ENCODE data around the gene SERINC5. TPM values are rescaled to one million over a fixed set of nuclear protein-coding genes. Genes with fewer than 3 reads are reported as not detected.
"Not testable (repeated sequence)": the region's sequence is repeated elsewhere in the genome, so short reads cannot be mapped to it uniquely, and the experiment has no call there.

The SERINC5 gene
- total RNA-seq, 5 donors from 2014 or later (not counting 1 experiment from before 2014, with no cell fraction given): 109 to 170 (median 112) TPM

DNA sequence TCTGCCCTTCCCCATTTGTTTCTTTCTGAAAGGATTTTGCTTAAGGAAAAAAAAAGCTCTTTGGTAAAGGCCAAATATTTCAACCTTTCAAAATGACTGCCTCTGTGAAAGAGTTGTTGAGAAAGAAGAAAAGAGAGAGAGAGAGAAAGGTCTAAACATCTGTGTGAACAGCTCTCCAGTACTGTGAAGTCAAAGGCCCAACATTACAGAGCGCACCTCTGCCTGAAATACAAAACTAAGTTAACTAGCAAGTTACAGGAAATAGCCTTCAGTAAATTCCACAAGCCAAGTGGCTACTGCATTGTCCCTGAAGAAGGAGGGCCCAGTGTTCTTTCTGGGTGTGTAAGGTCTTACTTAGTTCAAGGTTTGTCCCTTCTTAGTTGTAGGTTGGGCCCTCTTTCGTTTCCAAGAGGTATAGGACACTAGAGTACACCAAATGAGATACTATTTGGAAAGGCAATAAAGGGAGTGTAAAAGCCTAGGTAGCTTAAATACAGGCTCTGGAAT lies 116.3 kb downstream of the SERINC5 start:
- Mint-ChIP-seq H3K4me1 (peaks cover 91 to 98% (median 94%) of the 10 kb centered on the region in 3 donors), H3K27me3 (no peaks in the 10 kb centered on the region), H3K36me3 (peaks cover 42% of the 10 kb centered on the region), H3K9me3 (no peaks in the 10 kb centered on the region), H3K27ac (peak overlapping the region; percentile 94 to 96), H3K4me3 (peak overlapping the region in 2 of 3 donors; percentile 17 to 43)
- ChIA-PET CTCF (interaction anchor here (0.6 to 1.2 kb wide), 9 partner anchors 13 to 511 kb away, joined by 3 to 9 read pairs (median 4); no protein-coding TSS in a partner anchor), POLR2A (interaction anchor here (0.6 to 1.1 kb wide), 5 partner anchors 14 to 150 kb away, joined by 3 to 6 read pairs (median 3); no protein-coding TSS in a partner anchor)
- no peaks in the 10 kb centered on the region for H3K27me3 ChIP-seq (replicated peaks in 1 of 2; ENCODE audit: control insufficient read depth in 2 of 2, extremely low read depth in 1 of 2, insufficient read depth in 2 of 2, low read length in 1 of 2)
- peaks cover 46 to 75% of the 10 kb centered on the region in 2 experiments for H3K4me1 ChIP-seq (ENCODE audit: control insufficient read depth in 1 of 2, extremely low read depth in 1 of 2, insufficient read depth in 2 of 2, low read length in 2 of 2)
- peak overlapping the region; percentile 61 for H3K27ac ChIP-seq (ENCODE audit: low read length)
- H3K9me3 ChIP-seq: no peaks in the 10 kb centered on the region
- DNase-seq (no peak), ATAC-seq (replicated peaks in 1 of 4) (peak in 1 of 4 experiments; percentile 12)
- WGBS (ENCODE audit: insufficient coverage): 40% methylated on average over 1 of the region's 2 CpGs
- no peak overlapping the region for H3K4me3 ChIP-seq (ENCODE audit: control insufficient read depth in 1 of 2, extremely low read depth in 1 of 2, low read length in 1 of 2)
- H3K36me3 ChIP-seq (ENCODE audit: control insufficient read depth in 2 of 2, extremely low read depth in 1 of 2, insufficient read depth in 1 of 2, low read length in 1 of 2): peaks cover 0 to 27% of the 10 kb centered on the region in 2 donors

DNA sequence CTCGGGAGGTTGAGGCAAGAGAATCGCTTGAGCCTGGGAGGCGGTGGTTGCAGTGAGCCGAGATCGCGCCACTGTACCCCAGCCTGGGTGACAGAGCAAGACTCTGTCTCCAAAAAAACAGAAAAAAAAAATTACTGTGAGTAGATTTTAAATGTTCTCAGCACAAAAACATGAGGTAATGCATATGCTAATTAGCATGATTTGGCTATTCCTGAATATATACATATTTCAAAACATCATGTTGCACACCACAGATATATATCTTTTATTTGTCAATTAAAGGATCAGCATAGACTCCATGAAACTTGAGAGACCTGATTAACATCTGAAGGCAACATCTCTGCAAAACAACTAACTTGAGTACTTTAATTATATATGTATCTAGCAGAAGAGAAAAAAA lies 117.4 kb downstream of the SERINC5 start:
- 100% methylated on average over 2 of the region's 6 CpGs for WGBS (ENCODE audit: insufficient coverage)
- no peak overlapping the region for H3K4me3 ChIP-seq (ENCODE audit: control insufficient read depth in 1 of 2, extremely low read depth in 1 of 2, low read length in 1 of 2)
- H3K36me3 Mint-ChIP-seq: peaks cover 35% of the 10 kb centered on the region
- H3K27ac ChIP-seq (ENCODE audit: low read length): peak overlapping the region; percentile 61
- no peaks in the 10 kb centered on the region for H3K9me3 ChIP-seq
- ATAC-seq (replicated peaks in 1 of 4): no peak
- CTCF ChIA-PET: no interaction called here
- peaks cover 91 to 98% (median 94%) of the 10 kb centered on the region in 3 donors for H3K4me1 Mint-ChIP-seq
- peak overlapping the region; percentile 95 to 97 for H3K27ac Mint-ChIP-seq
- no peaks in the 10 kb centered on the region for H3K9me3 Mint-ChIP-seq
- peaks cover 56 to 80% of the 10 kb centered on the region in 2 experiments for H3K4me1 ChIP-seq (ENCODE audit: control insufficient read depth in 1 of 2, extremely low read depth in 1 of 2, insufficient read depth in 2 of 2, low read length in 2 of 2)
- H3K36me3 ChIP-seq (ENCODE audit: control insufficient read depth in 2 of 2, extremely low read depth in 1 of 2, insufficient read depth in 1 of 2, low read length in 1 of 2): peaks cover 0 to 18% of the 10 kb centered on the region in 2 donors
- no peaks in the 10 kb centered on the region for H3K27me3 ChIP-seq (replicated peaks in 1 of 2; ENCODE audit: control insufficient read depth in 2 of 2, extremely low read depth in 1 of 2, insufficient read depth in 2 of 2, low read length in 1 of 2)
- no peak overlapping the region for H3K4me3 Mint-ChIP-seq
- POLR2A ChIA-PET: interaction anchor here in 1 of 2 donors (0.6 kb wide), 1 partner anchor 79 kb away, joined by 3 read pairs; no protein-coding TSS in a partner anchor
- H3K27me3 Mint-ChIP-seq: no peaks in the 10 kb centered on the region
- DNase-seq: no peak

DNA sequence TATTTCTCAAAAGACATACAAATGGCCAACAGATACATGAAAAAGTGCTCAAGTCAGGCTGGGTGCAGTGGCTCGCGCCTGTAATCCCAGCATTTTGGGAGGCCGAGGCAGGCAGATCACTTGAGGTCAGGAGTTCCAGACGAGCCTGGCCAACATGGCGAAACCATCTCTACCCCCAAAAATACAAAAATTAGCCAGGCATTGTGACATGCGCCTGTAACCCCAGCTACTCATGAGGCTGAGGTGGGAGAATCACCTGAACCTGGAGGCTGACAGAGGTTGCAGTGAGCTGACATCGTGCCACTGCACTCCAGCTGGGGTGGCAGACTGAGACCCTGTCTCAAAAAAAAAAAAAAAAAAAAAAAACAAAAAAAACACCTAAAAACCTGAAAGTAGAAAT lies 119.0 kb downstream of the SERINC5 start:
- peaks cover 29% of the 10 kb centered on the region for H3K36me3 Mint-ChIP-seq
- H3K4me1 Mint-ChIP-seq: peaks cover 93 to 98% (median 94%) of the 10 kb centered on the region in 3 donors
- Histone ChIP-seq H3K4me1 (ENCODE audit: control insufficient read depth in 1 of 2, extremely low read depth in 1 of 2, insufficient read depth in 2 of 2, low read length in 2 of 2) (peaks cover 68 to 80% of the 10 kb centered on the region in 2 experiments), H3K4me3 (ENCODE audit: control insufficient read depth in 1 of 2, extremely low read depth in 1 of 2, low read length in 1 of 2) (peak overlapping the region; percentile 24 to 42), H3K27ac (ENCODE audit: low read length) (peak overlapping the region; percentile 82)
- ChIA-PET CTCF (interaction anchor here (0.6 to 2.4 kb wide), 8 partner anchors 11 to 171 kb away, joined by 3 to 12 read pairs (median 6); no protein-coding TSS in a partner anchor), POLR2A (interaction anchor here (0.6 to 1.1 kb wide), 4 partner anchors 16 to 120 kb away, joined by 4 to 5 read pairs (median 4); no protein-coding TSS in a partner anchor)
- WGBS (ENCODE audit: insufficient coverage): 28% methylated on average over 3 of the region's 7 CpGs
- peak in 2 of 4 experiments; percentile 25 to 38 for ATAC-seq (replicated peaks in 1 of 4)
- H3K9me3 Mint-ChIP-seq; H3K27me3 ChIP-seq (replicated peaks in 1 of 2; ENCODE audit: control insufficient read depth in 2 of 2, extremely low read depth in 1 of 2, insufficient read depth in 2 of 2, low read length in 1 of 2); H3K27me3 Mint-ChIP-seq; H3K9me3 ChIP-seq; H3K36me3 ChIP-seq (ENCODE audit: control insufficient read depth in 2 of 2, extremely low read depth in 1 of 2, insufficient read depth in 1 of 2, low read length in 1 of 2): not testable (repeated sequence)
- H3K27ac Mint-ChIP-seq: peak overlapping the region; percentile 95 to 97
- peak in 4 of 35 experiments; percentile 20 to 35 (median 25) for DNase-seq
- H3K4me3 Mint-ChIP-seq: peak overlapping the region; percentile 64 to 66 (median 65)

DNA sequence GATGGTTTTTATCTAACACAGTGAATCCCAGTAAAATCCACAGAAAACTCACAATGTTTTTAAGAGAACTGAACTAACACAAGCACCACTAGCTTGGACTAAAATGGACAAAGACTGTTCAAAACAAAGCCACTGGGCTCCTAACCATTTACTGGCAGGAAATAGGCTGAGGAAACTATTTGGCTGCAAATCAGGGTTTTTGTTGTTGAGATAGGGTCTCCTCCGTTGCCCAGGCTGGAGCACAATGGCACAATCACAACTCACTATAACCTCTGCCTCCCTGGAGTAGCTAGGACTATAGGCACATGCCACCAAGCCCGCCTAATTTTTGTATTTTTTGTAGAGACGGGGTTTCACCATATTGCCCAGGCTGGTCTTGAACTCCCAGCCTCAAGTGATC lies 121.0 kb downstream of the SERINC5 start:
- no peak for DNase-seq

DNA sequence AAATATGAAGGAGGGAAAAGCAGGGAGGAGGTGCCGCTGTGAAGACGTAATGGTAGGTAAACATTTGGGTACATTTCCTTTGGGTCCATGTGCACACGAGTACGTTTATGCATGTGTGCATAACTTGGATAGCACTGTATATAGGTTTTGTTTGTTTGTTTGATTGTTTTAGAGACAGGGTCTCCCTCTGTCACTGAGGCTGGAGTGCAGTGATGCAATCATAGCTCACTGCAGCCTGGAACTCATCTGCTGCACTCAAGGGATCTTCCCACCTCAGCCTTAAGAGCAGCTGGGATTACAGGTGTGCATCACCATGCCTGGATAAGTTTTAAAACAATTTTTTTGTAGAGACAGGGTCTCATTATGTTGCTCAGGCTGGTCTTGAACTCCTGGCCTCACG lies 126.7 kb downstream of the SERINC5 start:
- peaks cover 37 to 47% of the 10 kb centered on the region in 2 experiments for H3K4me1 ChIP-seq (ENCODE audit: control insufficient read depth in 1 of 2, extremely low read depth in 1 of 2, insufficient read depth in 2 of 2, low read length in 2 of 2)
- H3K27ac Mint-ChIP-seq: peak overlapping the region; percentile 74 to 79
- H3K9me3 Mint-ChIP-seq: peaks cover 5 to 14% (median 12%) of the 10 kb centered on the region in 3 donors
- no peaks in the 10 kb centered on the region for H3K27me3 Mint-ChIP-seq
- no peak for ATAC-seq (replicated peaks in 1 of 4)
- peaks cover 71 to 79% (median 78%) of the 10 kb centered on the region in 3 donors for H3K4me1 Mint-ChIP-seq
- no peaks in the 10 kb centered on the region for H3K9me3 ChIP-seq
- no peak overlapping the region for H3K27ac ChIP-seq (ENCODE audit: low read length)
- no peaks in the 10 kb centered on the region for H3K27me3 ChIP-seq (replicated peaks in 1 of 2; ENCODE audit: control insufficient read depth in 2 of 2, extremely low read depth in 1 of 2, insufficient read depth in 2 of 2, low read length in 1 of 2)
- no peak overlapping the region for H3K4me3 Mint-ChIP-seq
- DNase-seq: no peak
- H3K36me3 Mint-ChIP-seq: peaks cover 44% of the 10 kb centered on the region
- peaks cover 0 to 2% of the 10 kb centered on the region in 2 donors for H3K36me3 ChIP-seq (ENCODE audit: control insufficient read depth in 2 of 2, extremely low read depth in 1 of 2, insufficient read depth in 1 of 2, low read length in 1 of 2)
- WGBS (ENCODE audit: insufficient coverage): 100% methylated on average over 4 of the region's 5 CpGs
- H3K4me3 ChIP-seq (ENCODE audit: control insufficient read depth in 1 of 2, extremely low read depth in 1 of 2, low read length in 1 of 2): no peak overlapping the region
- CTCF ChIA-PET: interaction anchor here in 1 of 2 donors (1.0 kb wide), 1 partner anchor 541 kb away, joined by 4 read pairs; no protein-coding TSS in a partner anchor
- POLR2A ChIA-PET: interaction anchor here in 1 of 2 donors (0.6 kb wide), 1 partner anchor 127 kb away, joined by 11 read pairs; no protein-coding TSS in a partner anchor

More for the DNA sequence above, 121.0 kb downstream of the SERINC5 start:
- no peaks in the 10 kb centered on the region for H3K9me3 ChIP-seq
- Mint-ChIP-seq H3K36me3 (peaks cover 36% of the 10 kb centered on the region), H3K4me1 (peaks cover 82 to 94% (median 90%) of the 10 kb centered on the region in 3 donors), H3K4me3 (peak overlapping the region in 2 of 3 donors; percentile 17 to 65), H3K9me3 (peaks cover 5 to 12% (median 8%) of the 10 kb centered on the region in 3 donors), H3K27ac (peak overlapping the region; percentile 95 to 97), H3K27me3 (no peaks in the 10 kb centered on the region)
- no peak for ATAC-seq (replicated peaks in 1 of 4)
- ChIA-PET POLR2A (no interaction called here), CTCF (interaction anchor here (0.6 to 2.4 kb wide), 3 partner anchors 9 to 70 kb away, joined by 4 to 8 read pairs (median 7); no protein-coding TSS in a partner anchor)
- H3K27me3 ChIP-seq (replicated peaks in 1 of 2; ENCODE audit: control insufficient read depth in 2 of 2, extremely low read depth in 1 of 2, insufficient read depth in 2 of 2, low read length in 1 of 2): no peaks in the 10 kb centered on the region
- H3K4me3 ChIP-seq (ENCODE audit: control insufficient read depth in 1 of 2, extremely low read depth in 1 of 2, low read length in 1 of 2): no peak overlapping the region
- 71% methylated on average over 1 of the region's 3 CpGs for WGBS (ENCODE audit: insufficient coverage)
- peaks cover 56 to 74% of the 10 kb centered on the region in 2 experiments for H3K4me1 ChIP-seq (ENCODE audit: control insufficient read depth in 1 of 2, extremely low read depth in 1 of 2, insufficient read depth in 2 of 2, low read length in 2 of 2)
- H3K36me3 ChIP-seq (ENCODE audit: control insufficient read depth in 2 of 2, extremely low read depth in 1 of 2, insufficient read depth in 1 of 2, low read length in 1 of 2): peaks cover 0 to 3% of the 10 kb centered on the region in 2 donors
- H3K27ac ChIP-seq (ENCODE audit: low read length): peak overlapping the region; percentile 82

DNA sequence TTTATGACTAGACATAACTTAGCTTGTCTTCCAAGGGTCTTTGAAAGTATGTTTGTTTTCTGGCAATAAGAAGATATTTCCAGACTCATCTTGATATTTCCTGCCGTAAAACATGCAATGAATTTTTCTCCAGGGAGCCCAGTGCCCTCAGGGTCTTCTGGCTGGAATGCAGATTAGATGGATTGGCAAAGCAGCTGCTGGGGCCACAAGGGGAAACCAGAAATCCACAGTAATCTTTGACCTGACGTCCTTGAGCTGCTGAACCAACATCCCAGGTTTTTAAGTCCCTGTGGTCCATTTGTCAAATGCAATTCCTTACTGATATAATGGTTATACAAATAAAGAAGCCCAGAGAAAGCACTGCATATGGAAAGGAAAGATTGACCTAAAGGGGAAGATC lies 127.7 kb downstream of the SERINC5 start:
- no peak overlapping the region for H3K4me3 Mint-ChIP-seq
- ATAC-seq (replicated peaks in 1 of 4) (no peak), DNase-seq (no peak)
- no CpG with 5 or more reads among the region's 2 CpGs for WGBS (ENCODE audit: insufficient coverage)
- H3K9me3 ChIP-seq: no peaks in the 10 kb centered on the region
- peak overlapping the region; percentile 74 to 79 for H3K27ac Mint-ChIP-seq
- no peaks in the 10 kb centered on the region for H3K27me3 Mint-ChIP-seq
- H3K36me3 Mint-ChIP-seq: peaks cover 44% of the 10 kb centered on the region
- H3K27ac ChIP-seq (ENCODE audit: low read length): no peak overlapping the region
- H3K27me3 ChIP-seq (replicated peaks in 1 of 2; ENCODE audit: control insufficient read depth in 2 of 2, extremely low read depth in 1 of 2, insufficient read depth in 2 of 2, low read length in 1 of 2): no peaks in the 10 kb centered on the region
- H3K4me1 ChIP-seq (ENCODE audit: control insufficient read depth in 1 of 2, extremely low read depth in 1 of 2, insufficient read depth in 2 of 2, low read length in 2 of 2): peaks cover 30 to 40% of the 10 kb centered on the region in 2 experiments
- H3K4me1 Mint-ChIP-seq: peaks cover 71 to 77% (median 77%) of the 10 kb centered on the region in 3 donors
- H3K9me3 Mint-ChIP-seq: peaks cover 5 to 14% (median 12%) of the 10 kb centered on the region in 3 donors
- CTCF ChIA-PET: interaction anchor here in 1 of 2 donors (1.0 kb wide), 1 partner anchor 28 kb away, joined by 3 read pairs; no protein-coding TSS in a partner anchor
- H3K4me3 ChIP-seq (ENCODE audit: control insufficient read depth in 1 of 2, extremely low read depth in 1 of 2, low read length in 1 of 2): no peak overlapping the region
- no peaks in the 10 kb centered on the region for H3K36me3 ChIP-seq (ENCODE audit: control insufficient read depth in 2 of 2, extremely low read depth in 1 of 2, insufficient read depth in 1 of 2, low read length in 1 of 2)
- POLR2A ChIA-PET: interaction anchor here (0.5 to 0.8 kb wide), 3 partner anchors 27 to 110 kb away, joined by 3 read pairs; no protein-coding TSS in a partner anchor

Data from T-cell (primary cell).